ENCODE results near the gene ABCF3. TPM values are rescaled to one million over a fixed set of nuclear protein-coding genes. Genes with fewer than 3 reads are reported as not detected.

ABCF3 gene
- total and polyA plus RNA-seq, 2 of the 13 experiments (the other 11 are each of a cell fraction or from before 2014, with no cell fraction given), result 38.8 to 46.5 TPM

DNA sequence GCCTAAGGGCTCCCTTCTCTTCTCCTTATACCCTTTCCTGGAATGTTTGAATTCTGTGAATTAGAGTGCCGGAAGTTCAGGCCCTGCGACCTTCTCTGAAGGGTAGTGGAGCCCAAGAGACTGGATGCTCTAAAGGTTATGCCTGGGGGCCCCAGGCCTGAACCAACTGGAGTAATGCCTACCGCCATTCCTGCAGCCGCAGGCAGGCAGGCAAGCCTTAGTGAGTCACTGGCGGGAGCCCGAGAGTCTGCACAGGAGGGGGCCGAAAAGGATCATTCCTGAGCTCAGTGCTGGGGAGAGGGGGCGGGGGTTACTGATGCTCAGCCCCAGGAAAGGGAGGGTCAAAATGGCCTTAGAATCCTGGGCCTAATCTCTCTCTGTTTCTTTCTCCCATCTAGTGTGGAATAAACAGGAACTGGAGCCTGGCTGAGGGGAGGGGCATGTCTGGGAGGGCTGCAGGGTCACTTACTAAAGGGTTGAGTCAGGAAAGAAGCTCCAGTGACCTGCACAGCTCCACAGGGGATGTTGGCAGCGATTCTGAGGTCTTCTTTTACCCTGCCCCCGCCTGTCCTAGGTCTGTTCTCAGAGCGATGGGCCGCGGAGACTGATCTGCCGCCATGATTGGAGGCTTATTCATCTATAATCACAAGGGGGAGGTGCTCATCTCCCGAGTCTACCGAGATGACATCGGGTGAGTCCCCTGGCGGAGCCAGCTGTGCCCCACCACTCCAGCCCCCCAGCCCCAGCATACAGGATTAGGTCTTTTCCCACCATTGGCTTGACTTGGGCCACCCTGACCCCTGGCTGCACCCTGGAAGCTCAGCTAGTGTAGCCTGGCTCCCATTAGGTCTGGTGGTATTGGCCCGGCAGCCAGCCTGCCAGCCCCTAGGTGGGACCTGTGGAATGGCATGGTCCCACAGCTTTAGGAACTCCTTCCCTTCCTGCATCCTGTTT is 9.3 kb upstream of the ABCF3 start (continued):
- peak; percentile 72 for TF ChIP-seq FOSL2 (CRISPR knock-in tag; IDR thresholded peaks at IDR 0.05)
- peak; percentile 57; the same call in 1 of the 2 replicates for TF ChIP-seq ZNF605 (CRISPR knock-in tag; IDR thresholded peaks at IDR 0.05)
- TF ChIP-seq, protein P1, sequence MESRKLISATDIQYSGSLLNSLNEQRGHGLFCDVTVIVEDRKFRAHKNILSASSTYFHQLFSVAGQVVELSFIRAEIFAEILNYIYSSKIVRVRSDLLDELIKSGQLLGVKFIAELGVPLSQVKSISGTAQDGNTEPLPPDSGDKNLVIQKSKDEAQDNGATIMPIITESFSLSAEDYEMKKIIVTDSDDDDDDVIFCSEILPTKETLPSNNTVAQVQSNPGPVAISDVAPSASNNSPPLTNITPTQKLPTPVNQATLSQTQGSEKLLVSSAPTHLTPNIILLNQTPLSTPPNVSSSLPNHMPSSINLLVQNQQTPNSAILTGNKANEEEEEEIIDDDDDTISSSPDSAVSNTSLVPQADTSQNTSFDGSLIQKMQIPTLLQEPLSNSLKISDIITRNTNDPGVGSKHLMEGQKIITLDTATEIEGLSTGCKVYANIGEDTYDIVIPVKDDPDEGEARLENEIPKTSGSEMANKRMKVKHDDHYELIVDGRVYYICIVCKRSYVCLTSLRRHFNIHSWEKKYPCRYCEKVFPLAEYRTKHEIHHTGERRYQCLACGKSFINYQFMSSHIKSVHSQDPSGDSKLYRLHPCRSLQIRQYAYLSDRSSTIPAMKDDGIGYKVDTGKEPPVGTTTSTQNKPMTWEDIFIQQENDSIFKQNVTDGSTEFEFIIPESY (CRISPR knock-in tag; IDR thresholded peaks at IDR 0.05), result peak; percentile 95
- TF ChIP-seq TOPORS (CRISPR knock-in tag; IDR thresholded peaks at IDR 0.05), result no peak
- no peak for TF ChIP-seq ZNF530 (CRISPR knock-in tag; IDR thresholded peaks at IDR 0.05; ENCODE audit: low read depth)
- TF ChIP-seq ZNF790 (CRISPR knock-in tag; IDR thresholded peaks at IDR 0.05; ENCODE audit: borderline replicate concordance), result no peak
- TF ChIP-seq GABPA (IDR thresholded peaks at IDR 0.05; ENCODE audit: low read depth, low read length), result no peak
- TF ChIP-seq GABPA (CRISPR knock-in tag; IDR thresholded peaks at IDR 0.05; ENCODE audit: low read depth), result 0 out of 2 replicates have a peak, but pooled peaks have one; percentile 10
- 0 out of 2 replicates have a peak, but pooled peaks have one; percentile 11 for TF ChIP-seq NCOA2 (CRISPR knock-in tag; IDR thresholded peaks at IDR 0.05)
- TF ChIP-seq, protein P2, sequence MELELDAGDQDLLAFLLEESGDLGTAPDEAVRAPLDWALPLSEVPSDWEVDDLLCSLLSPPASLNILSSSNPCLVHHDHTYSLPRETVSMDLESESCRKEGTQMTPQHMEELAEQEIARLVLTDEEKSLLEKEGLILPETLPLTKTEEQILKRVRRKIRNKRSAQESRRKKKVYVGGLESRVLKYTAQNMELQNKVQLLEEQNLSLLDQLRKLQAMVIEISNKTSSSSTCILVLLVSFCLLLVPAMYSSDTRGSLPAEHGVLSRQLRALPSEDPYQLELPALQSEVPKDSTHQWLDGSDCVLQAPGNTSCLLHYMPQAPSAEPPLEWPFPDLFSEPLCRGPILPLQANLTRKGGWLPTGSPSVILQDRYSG (CRISPR knock-in tag; IDR thresholded peaks at IDR 0.05), result no peak
- no peak for TF ChIP-seq ZNF776 (CRISPR knock-in tag; IDR thresholded peaks at IDR 0.05)
- TF ChIP-seq, protein P3, sequence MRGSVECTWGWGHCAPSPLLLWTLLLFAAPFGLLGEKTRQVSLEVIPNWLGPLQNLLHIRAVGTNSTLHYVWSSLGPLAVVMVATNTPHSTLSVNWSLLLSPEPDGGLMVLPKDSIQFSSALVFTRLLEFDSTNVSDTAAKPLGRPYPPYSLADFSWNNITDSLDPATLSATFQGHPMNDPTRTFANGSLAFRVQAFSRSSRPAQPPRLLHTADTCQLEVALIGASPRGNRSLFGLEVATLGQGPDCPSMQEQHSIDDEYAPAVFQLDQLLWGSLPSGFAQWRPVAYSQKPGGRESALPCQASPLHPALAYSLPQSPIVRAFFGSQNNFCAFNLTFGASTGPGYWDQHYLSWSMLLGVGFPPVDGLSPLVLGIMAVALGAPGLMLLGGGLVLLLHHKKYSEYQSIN (CRISPR knock-in tag; IDR thresholded peaks at IDR 0.05; ENCODE audit: borderline replicate concordance), result no peak
- 0 out of 2 replicates have a peak, but pooled peaks have one; percentile 33 for TF ChIP-seq KAT8 (CRISPR knock-in tag; IDR thresholded peaks at IDR 0.05)
- no peak for TF ChIP-seq ZNF484 (CRISPR knock-in tag; IDR thresholded peaks at IDR 0.05; ENCODE audit: borderline replicate concordance, low read depth)
- no peak for TF ChIP-seq PBX3 (CRISPR knock-in tag; IDR thresholded peaks at IDR 0.05; ENCODE audit: borderline replicate concordance)
- TF ChIP-seq ZSCAN5A (CRISPR knock-in tag; IDR thresholded peaks at IDR 0.05; ENCODE audit: borderline replicate concordance), result no peak
- TF ChIP-seq RORA (CRISPR knock-in tag; IDR thresholded peaks at IDR 0.05), result no peak
- TF ChIP-seq KMT2A (CRISPR knock-in tag; IDR thresholded peaks at IDR 0.05), result peak; percentile 25; the same call in 1 of the 2 replicates
- no peak for TF ChIP-seq HOXA9 (CRISPR knock-in tag; IDR thresholded peaks at IDR 0.05; ENCODE audit: borderline replicate concordance)
- TF ChIP-seq BHLHE40 (IDR thresholded peaks at IDR 0.05; ENCODE audit: low read length), result no peak

Measured in HepG2 (cell line).